Calu3 (cell line): Measurements from ENCODE around the gene SPRY2. TPM values are rescaled to one million over a fixed set of nuclear protein-coding genes. Genes with fewer than 3 reads are reported as not detected.

ENCODE experiments used
- BruUV-seq: library from RNA; stranded (reverse); fragments of 400-500 nt; replicated peaks from 2 replicates; lab custom pipeline; 2021; lab: Mats Ljungman, UMichigan
- CTCF ChIA-PET: fragments of 300-600 bp; sonication (Branson Sonifier 250); formaldehyde crosslinking; loops from one replicate; lab custom pipeline; 2022; ENCODE audit warnings: antibody characterized with exemption; lab: Charles Lee
- DNase-seq: peaks from one replicate; pipeline ENCODE4 v3.0.0; 2022
- H3K27ac Mint-ChIP-seq: one replicate; pipeline ENCODE4 v1.8.0; 2022; ENCODE audit warnings: mixed read lengths; ENCODE audit not compliant: unreplicated experiment
- H3K27me3 Mint-ChIP-seq: one replicate; pipeline ENCODE4 v1.8.0; 2022; ENCODE audit warnings: mixed read lengths; ENCODE audit not compliant: unreplicated experiment
- H3K36me3 Mint-ChIP-seq: one replicate; pipeline ENCODE4 v1.8.0; 2022; ENCODE audit warnings: mild to moderate bottlenecking, moderate library complexity, mixed read lengths; ENCODE audit not compliant: insufficient read depth, unreplicated experiment
- H3K4me1 Mint-ChIP-seq: one replicate; pipeline ENCODE4 v1.8.0; 2022; ENCODE audit warnings: mild to moderate bottlenecking, low read depth, mixed read lengths; ENCODE audit not compliant: unreplicated experiment
- H3K4me3 Mint-ChIP-seq: one replicate; pipeline ENCODE4 v1.8.0; 2022; ENCODE audit warnings: mild to moderate bottlenecking, low read depth, moderate library complexity, mixed read lengths; ENCODE audit not compliant: unreplicated experiment
- H3K9me3 Mint-ChIP-seq: one replicate; pipeline ENCODE4 v1.8.0; 2022; ENCODE audit warnings: low read depth, mixed read lengths; ENCODE audit not compliant: unreplicated experiment
- CTCF ChIP-seq: fragments of 200-600 bp; IDR thresholded peaks from one replicate; pipeline ENCODE4 v1.8.0; 2022; ENCODE audit warnings: antibody characterized with exemption; ENCODE audit not compliant: unreplicated experiment
- intact Hi-C: fragments of 100-400 bp; cut with micrococcal nuclease; formaldehyde crosslinking; loops from one replicate; pipeline ENCODE4 v1.10.0; 2022; ENCODE audit not compliant: unreplicated experiment
- total RNA-seq: library from RNA; stranded (reverse); gene quantifications from 2 replicates; pipeline ENCODE4 v1.2.3, GENCODE V29; 2022

Gene SPRY2
- total RNA-seq, 1 experiment from 2014 or later, result 13.6 TPM

GRCh38 chr13:80329250-80329649, 11.7 kb downstream of the SPRY2 start:
- no peaks in the 10 kb centered on the region for H3K9me3 Mint-ChIP-seq
- peaks cover 6% of the 10 kb centered on the region for H3K36me3 Mint-ChIP-seq
- intact Hi-C loops, result no loop called here
- no peak overlapping the region for H3K4me3 Mint-ChIP-seq
- no peak for DNase-seq
- no peaks in the 10 kb centered on the region for H3K4me1 Mint-ChIP-seq
- CTCF ChIA-PET, result no interaction called here
- no TSS peak for BruUV-seq
- H3K27me3 Mint-ChIP-seq, result no peaks in the 10 kb centered on the region
- H3K27ac Mint-ChIP-seq, result no peak overlapping the region
- TF ChIP-seq CTCF, result no peak

- Mint-ChIP-seq H3K27me3 (no peaks in the 10 kb centered on the region), H3K9me3 (no peaks in the 10 kb centered on the region), H3K36me3 (no peaks in the 10 kb centered on the region), H3K27ac (no peak overlapping the region), H3K4me3 (no peak overlapping the region), H3K4me1 (no peaks in the 10 kb centered on the region)
- DNase-seq, result no peak
- CTCF ChIA-PET, result no interaction called here
- BruUV-seq, result no TSS peak
- no peak for TF ChIP-seq CTCF
- intact Hi-C loops, result no loop called here
Observed at GRCh38 chr13:80319004-80319403, 21.9 kb downstream of the SPRY2 start.

GRCh38 chr13:80314711-80315653, 25.9 kb downstream of the SPRY2 start:
- H3K4me1 Mint-ChIP-seq, result no peaks in the 10 kb centered on the region
- H3K27ac Mint-ChIP-seq, result no peak overlapping the region
- H3K36me3 Mint-ChIP-seq, result no peaks in the 10 kb centered on the region
- no peaks in the 10 kb centered on the region for H3K27me3 Mint-ChIP-seq
- CTCF ChIA-PET, result no interaction called here
- H3K4me3 Mint-ChIP-seq, result no peak overlapping the region
- no peaks in the 10 kb centered on the region for H3K9me3 Mint-ChIP-seq
- no peak for DNase-seq
- no peak for TF ChIP-seq CTCF
- BruUV-seq, result no TSS peak
- intact Hi-C loops, result no loop called here

GRCh38 chr13:80313668-80314256, 27.2 kb downstream of the SPRY2 start:
- DNase-seq, result no peak
- no peak for TF ChIP-seq CTCF
- no peak overlapping the region for H3K4me3 Mint-ChIP-seq
- intact Hi-C loops, result no loop called here
- no peak overlapping the region for H3K27ac Mint-ChIP-seq
- CTCF ChIA-PET, result no interaction called here
- H3K27me3 Mint-ChIP-seq, result no peaks in the 10 kb centered on the region
- H3K9me3 Mint-ChIP-seq, result no peaks in the 10 kb centered on the region
- no TSS peak for BruUV-seq
- H3K36me3 Mint-ChIP-seq, result no peaks in the 10 kb centered on the region
- no peaks in the 10 kb centered on the region for H3K4me1 Mint-ChIP-seq
